ENCODE measurements around the gene OLIG1. TPM values are rescaled to one million over a fixed set of nuclear protein-coding genes. Genes with fewer than 3 reads are reported as not detected.

Gene OLIG1
- total RNA-seq, 1 donor from 2014 or later: not detected

- TF ChIP-seq EZH2phosphoT487 (IDR thresholded peaks at IDR 0.05) (peak; percentile 2), EZH2 (IDR thresholded peaks at IDR 0.05) (peak; percentile 87)
- TF ChIP-seq, protein P1, sequence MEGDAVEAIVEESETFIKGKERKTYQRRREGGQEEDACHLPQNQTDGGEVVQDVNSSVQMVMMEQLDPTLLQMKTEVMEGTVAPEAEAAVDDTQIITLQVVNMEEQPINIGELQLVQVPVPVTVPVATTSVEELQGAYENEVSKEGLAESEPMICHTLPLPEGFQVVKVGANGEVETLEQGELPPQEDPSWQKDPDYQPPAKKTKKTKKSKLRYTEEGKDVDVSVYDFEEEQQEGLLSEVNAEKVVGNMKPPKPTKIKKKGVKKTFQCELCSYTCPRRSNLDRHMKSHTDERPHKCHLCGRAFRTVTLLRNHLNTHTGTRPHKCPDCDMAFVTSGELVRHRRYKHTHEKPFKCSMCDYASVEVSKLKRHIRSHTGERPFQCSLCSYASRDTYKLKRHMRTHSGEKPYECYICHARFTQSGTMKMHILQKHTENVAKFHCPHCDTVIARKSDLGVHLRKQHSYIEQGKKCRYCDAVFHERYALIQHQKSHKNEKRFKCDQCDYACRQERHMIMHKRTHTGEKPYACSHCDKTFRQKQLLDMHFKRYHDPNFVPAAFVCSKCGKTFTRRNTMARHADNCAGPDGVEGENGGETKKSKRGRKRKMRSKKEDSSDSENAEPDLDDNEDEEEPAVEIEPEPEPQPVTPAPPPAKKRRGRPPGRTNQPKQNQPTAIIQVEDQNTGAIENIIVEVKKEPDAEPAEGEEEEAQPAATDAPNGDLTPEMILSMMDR (IDR thresholded peaks at IDR 0.05): no peak
- H3K27ac Mint-ChIP-seq: no peak overlapping the region
- peaks cover 75% of the 10 kb centered on the region for H3K27me3 Mint-ChIP-seq (ENCODE audit: insufficient read depth, low read depth)
- no peaks in the 10 kb centered on the region for H3K9me3 ChIP-seq (ENCODE audit: low read depth)
- no peak overlapping the region for H3K9ac ChIP-seq
- H3K4me2 ChIP-seq: peak overlapping the region; percentile 23
- peaks cover 29% of the 10 kb centered on the region for H3K4me1 Mint-ChIP-seq
- no peak overlapping the region for H3K27ac ChIP-seq
- H2AFZ ChIP-seq (replicated peaks): peak overlapping the region; percentile 37
- peaks cover 30% of the 10 kb centered on the region for H3F3A ChIP-seq (ENCODE audit: low read depth)
- H3K4me1 ChIP-seq: peaks cover 15% of the 10 kb centered on the region
- H3K27me3 ChIP-seq: peaks cover 100% of the 10 kb centered on the region
- no peaks in the 10 kb centered on the region for H3K36me3 ChIP-seq
- DNase-seq (ENCODE audit: low spot score): peak; percentile 62
- H3K9me3 Mint-ChIP-seq: peaks cover 7% of the 10 kb centered on the region
- peaks cover 94% of the 10 kb centered on the region for H4K20me1 ChIP-seq (ENCODE audit: low read depth)
- no peak overlapping the region for H3K4me3 Mint-ChIP-seq
- no peaks in the 10 kb centered on the region for H3K79me2 ChIP-seq (ENCODE audit: low read depth)
- H3K4me3 ChIP-seq: no peak overlapping the region
- H3K36me3 Mint-ChIP-seq: peaks cover 4% of the 10 kb centered on the region
Observed at GRCh38 chr21:33027401-33028286, 42.3 kb upstream of the OLIG1 start.

GRCh38 chr21:33028287-33028670, 41.7 kb upstream of the OLIG1 start:
- peaks cover 100% of the 10 kb centered on the region for H3K27me3 ChIP-seq
- H3K4me1 ChIP-seq: peaks cover 14% of the 10 kb centered on the region
- H3K9ac ChIP-seq: no peak overlapping the region
- peaks cover 6% of the 10 kb centered on the region for H3K9me3 Mint-ChIP-seq
- no peak overlapping the region for H3K4me2 ChIP-seq
- no peak overlapping the region for H2AFZ ChIP-seq (replicated peaks)
- H3K27ac Mint-ChIP-seq: no peak overlapping the region
- TF ChIP-seq, protein P1 (IDR thresholded peaks at IDR 0.05): no peak
- TF ChIP-seq EZH2phosphoT487 (IDR thresholded peaks at IDR 0.05): peak; percentile 21
- TF ChIP-seq EZH2 (IDR thresholded peaks at IDR 0.05): peak; percentile 92
- H3K9me3 ChIP-seq (ENCODE audit: low read depth): no peaks in the 10 kb centered on the region
- H3K4me3 ChIP-seq: no peak overlapping the region
- H3F3A ChIP-seq (ENCODE audit: low read depth): peaks cover 28% of the 10 kb centered on the region
- no peaks in the 10 kb centered on the region for H3K36me3 ChIP-seq
- peaks cover 4% of the 10 kb centered on the region for H3K36me3 Mint-ChIP-seq
- peaks cover 90% of the 10 kb centered on the region for H4K20me1 ChIP-seq (ENCODE audit: low read depth)
- no peaks in the 10 kb centered on the region for H3K79me2 ChIP-seq (ENCODE audit: low read depth)
- peaks cover 28% of the 10 kb centered on the region for H3K4me1 Mint-ChIP-seq
- H3K4me3 Mint-ChIP-seq: peak overlapping the region; percentile 18
- peaks cover 74% of the 10 kb centered on the region for H3K27me3 Mint-ChIP-seq (ENCODE audit: insufficient read depth, low read depth)
- no peak for DNase-seq (ENCODE audit: low spot score)
- H3K27ac ChIP-seq: no peak overlapping the region

DNA sequence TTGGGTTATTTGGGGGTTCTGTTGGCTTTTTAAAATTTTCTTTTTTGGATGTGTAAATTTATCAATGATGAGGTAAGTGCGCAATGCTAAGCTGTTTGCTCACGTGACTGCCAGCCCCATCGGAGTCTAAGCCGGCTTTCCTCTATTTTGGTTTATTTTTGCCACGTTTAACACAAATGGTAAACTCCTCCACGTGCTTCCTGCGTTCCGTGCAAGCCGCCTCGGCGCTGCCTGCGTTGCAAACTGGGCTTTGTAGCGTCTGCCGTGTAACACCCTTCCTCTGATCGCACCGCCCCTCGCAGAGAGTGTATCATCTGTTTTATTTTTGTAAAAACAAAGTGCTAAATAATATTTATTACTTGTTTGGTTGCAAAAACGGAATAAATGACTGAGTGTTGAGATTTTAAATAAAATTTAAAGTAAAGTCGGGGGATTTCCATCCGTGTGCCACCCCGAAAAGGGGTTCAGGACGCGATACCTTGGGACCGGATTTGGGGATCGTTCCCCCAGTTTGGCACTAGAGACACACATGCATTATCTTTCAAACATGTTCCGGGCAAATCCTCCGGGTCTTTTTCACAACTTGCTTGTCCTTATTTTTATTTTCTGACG, 41.1 kb upstream of the OLIG1 start:
- H3K4me2 ChIP-seq: no peak overlapping the region
- H3K4me3 ChIP-seq: no peak overlapping the region
- peaks cover 69% of the 10 kb centered on the region for H3K27me3 Mint-ChIP-seq (ENCODE audit: insufficient read depth, low read depth)

More for the DNA sequence above, 41.1 kb upstream of the OLIG1 start:
- TF ChIP-seq, protein P1 (IDR thresholded peaks at IDR 0.05): no peak
- TF ChIP-seq EZH2phosphoT487 (IDR thresholded peaks at IDR 0.05) (peak; percentile 84), EZH2 (IDR thresholded peaks at IDR 0.05) (peak; percentile 75)
- H3F3A ChIP-seq (ENCODE audit: low read depth): peaks cover 22% of the 10 kb centered on the region
- H3K36me3 ChIP-seq: no peaks in the 10 kb centered on the region
- H3K27me3 ChIP-seq: peaks cover 100% of the 10 kb centered on the region
- H3K4me3 Mint-ChIP-seq: no peak overlapping the region
- no peak overlapping the region for H3K27ac ChIP-seq
- H3K4me1 Mint-ChIP-seq: peaks cover 22% of the 10 kb centered on the region
- H3K27ac Mint-ChIP-seq: no peak overlapping the region
- no peak overlapping the region for H2AFZ ChIP-seq (replicated peaks)
- H3K9ac ChIP-seq: no peak overlapping the region
- peaks cover 90% of the 10 kb centered on the region for H4K20me1 ChIP-seq (ENCODE audit: low read depth)
- H3K79me2 ChIP-seq (ENCODE audit: low read depth): no peaks in the 10 kb centered on the region
- no peaks in the 10 kb centered on the region for H3K9me3 ChIP-seq (ENCODE audit: low read depth)
- peaks cover 4% of the 10 kb centered on the region for H3K36me3 Mint-ChIP-seq
- H3K9me3 Mint-ChIP-seq: peaks cover 6% of the 10 kb centered on the region
- DNase-seq (ENCODE audit: low spot score): peak; percentile 72
- H3K4me1 ChIP-seq: peaks cover 11% of the 10 kb centered on the region
